D341Med (cell line): ENCODE measurements around the gene FREM2.

Experiments used
- DNase-seq: peaks from one replicate; pipeline ENCODE4 v3.0.0; 2012; ENCODE audit warnings: low spot score

FREM2 gene

DNA sequence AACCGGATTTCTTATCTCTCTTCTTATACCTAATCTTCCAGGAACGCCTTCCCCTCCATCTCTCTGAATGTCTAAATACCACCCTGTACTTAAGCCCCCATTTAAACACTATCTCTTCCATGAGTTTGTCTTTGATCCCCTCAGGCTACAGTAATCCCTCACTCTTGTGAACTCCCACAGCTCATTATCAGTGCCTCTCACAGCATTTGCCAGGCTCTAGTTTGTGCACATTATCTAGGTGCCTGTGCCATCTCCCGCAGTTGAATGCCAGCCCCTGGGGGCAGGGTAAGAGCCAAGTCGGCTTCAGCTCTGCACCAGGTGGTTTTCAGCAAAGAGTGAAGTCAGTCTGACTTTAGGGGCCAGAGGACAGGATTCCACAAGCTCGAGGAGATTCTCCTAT is 71.4 kb downstream of the FREM2 start:
- peak; percentile 43 for DNase-seq

- no peak for DNase-seq
These were observed 72.5 kb downstream of the FREM2 start for GRCh38 chr13:38759390-38759789.

- DNase-seq: peak; percentile 60
These were observed 76.8 kb downstream of the FREM2 start for GRCh38 chr13:38763446-38764381.

GRCh38 chr13:38766799-38767198 is 79.9 kb downstream of the FREM2 start:
- no peak for DNase-seq

GRCh38 chr13:38767506-38768265 is 80.8 kb downstream of the FREM2 start:
- DNase-seq: no peak

DNA sequence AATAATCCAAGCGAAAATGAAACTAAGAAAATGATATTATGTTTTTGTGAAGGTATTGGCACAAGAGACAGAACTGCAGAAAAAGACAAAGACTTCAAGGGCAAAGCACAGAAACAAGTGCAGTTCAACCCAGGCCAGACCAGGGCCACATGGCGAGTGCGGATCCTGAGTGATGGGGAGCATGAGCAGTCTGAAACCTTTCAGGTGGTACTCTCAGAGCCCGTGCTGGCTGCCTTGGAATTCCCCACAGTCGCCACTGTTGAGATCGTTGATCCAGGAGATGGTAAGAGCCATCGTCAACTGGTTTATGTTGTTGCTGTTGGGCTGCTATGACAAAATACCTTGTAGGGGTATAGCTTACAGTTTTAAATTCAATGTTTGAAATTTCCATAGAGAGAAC is 82.6 kb downstream of the FREM2 start:
- DNase-seq: no peak

DNA sequence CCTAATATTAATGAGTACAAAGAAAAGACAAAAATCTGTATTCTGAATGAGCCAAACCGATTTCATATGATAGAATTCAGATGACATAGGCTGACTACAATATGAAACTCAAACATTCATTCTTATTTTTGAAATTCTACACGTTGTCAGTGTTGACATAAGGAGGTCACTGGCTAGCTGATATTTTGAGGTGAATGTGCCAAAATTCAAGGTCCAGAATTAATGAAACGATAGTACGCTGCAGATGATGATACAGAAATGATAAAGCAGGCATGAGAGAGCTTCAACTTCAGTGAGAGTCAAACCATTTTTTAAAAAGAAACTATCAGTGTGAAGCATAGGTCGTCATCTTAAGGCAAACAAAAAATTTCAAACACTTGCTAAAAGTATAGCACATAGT is 88.2 kb downstream of the FREM2 start:
- no peak for DNase-seq

DNA sequence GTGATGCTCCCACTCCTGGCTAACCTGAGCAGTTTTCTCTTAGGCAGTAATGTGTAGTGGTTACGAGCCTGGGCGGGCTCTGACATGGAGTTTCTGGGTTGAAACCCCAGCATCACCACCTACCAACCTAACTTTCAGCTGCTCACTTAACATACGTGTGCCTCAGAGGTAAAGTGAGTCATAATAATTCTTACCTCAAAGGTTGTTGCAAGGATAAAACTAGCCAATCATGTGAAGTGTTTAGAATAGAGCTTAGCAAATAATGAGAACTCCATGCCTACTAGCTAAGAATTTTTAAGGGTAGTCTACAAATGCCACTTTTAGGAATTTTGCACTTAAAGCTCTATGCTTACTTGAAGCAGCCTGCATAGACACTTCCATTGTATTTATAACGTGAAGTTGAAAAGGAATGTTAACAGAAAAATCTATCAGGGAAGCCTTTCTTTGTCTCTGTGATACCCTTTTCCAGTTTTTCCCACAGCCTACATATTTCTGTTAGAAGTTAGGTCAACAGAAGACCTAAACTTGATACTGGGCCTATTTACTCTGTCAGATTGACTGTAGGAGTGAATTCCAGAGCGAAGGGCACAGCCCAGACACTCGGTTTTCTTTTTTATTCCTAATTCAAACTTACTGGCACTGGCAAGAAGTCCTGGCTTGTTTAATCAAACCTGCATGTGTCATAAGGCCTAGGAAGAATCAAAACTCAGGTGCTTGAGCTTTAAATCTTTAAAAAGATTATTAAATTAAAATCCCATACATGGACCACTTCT is 90.7 kb downstream of the FREM2 start:
- no peak for DNase-seq

DNA sequence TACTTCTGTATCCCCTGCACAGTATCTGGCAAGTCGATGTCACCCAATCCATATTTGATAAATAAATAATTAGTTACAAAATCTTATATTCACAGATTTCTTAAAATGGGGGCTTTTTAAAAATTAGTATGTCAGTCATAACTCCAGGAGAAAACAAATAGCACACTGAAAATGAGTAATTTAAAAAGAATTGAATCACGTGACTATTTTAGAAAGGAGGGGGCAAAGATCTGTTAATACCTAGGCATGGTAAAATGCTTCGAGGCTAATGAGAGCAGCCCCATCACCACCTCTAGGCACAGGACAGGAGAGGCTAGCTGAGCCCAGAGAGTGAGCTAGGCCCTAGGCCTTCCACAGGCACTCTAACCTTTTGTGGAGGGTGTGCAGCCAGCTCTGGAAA is 94.7 kb downstream of the FREM2 start:
- DNase-seq: no peak

DNA sequence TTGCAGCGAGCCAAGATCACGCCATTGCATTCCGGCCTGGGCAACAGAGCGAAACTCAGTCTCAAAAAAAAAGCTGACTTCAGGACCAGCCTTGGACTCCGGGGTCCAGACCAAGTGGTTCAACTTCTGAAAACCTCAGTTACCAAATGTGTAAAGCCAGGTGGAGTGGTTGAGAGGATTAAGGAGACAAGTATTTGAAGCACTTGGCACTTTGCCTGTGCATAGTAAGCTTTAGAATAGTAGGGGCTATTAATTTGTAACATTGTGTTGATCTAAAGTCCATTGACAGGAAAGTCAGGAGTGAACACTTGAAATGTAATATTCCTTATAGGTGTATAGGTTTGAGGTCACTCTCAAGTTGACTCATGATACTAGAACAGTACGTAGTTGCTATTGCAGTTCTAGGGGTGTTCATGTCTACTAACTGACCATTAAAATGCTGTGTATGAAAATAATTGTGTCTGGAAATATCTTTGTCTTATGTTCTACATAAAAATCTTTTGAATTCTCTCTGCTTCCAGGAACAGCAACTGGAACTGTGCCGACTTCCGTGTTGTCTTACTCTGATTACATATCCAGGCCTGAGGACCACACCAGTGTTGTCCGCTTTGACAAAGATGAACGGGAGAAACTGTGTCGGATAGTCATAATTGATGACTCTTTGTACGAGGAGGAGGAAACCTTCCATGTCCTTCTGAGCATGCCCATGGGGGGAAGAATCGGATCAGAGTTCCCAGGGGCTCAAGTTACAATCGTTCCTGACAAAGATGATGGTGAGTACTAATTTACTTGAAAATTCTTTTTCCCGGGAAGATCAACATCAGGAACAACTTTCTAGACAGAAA is 97.4 kb downstream of the FREM2 start:
- DNase-seq: no peak

DNA sequence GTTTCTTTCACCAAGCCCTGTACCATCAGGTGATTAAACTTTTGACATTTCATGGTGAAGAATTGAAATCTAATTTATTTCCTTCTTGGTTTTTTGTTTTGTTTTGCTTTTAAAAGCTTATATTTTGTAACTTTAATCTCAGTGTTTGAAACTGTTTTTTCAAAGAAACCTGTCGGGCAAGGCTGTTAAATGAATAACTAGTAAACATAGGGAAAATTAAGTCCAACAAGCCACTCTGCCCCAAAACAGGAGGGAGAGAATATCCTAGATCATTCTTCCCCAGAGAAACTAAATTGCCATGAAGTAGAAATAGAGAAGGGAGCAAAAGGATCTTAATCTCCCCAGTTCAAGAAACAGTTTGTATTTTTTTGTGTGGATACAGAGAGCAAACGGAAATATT is 98.2 kb downstream of the FREM2 start:
- no peak for DNase-seq

DNA sequence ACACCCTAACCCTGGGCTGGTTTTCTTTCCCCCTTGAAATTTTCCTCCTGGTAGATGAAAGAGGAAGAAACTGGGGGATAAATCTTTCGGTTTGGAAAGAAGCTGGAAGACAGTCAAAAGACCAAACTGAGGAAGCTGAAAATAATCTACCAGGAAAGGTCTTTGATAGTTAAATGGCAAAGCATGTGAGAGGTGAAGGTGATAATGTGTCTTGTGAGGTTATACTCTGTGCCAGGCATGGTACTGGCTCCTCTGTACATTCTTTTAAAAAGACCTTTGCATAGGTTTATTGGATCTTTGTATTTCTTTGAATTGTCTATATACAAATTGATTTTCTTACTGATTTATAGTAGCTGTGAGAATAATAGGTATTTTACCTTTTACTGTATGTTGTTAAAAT is 98.6 kb downstream of the FREM2 start:
- DNase-seq: no peak

DNA sequence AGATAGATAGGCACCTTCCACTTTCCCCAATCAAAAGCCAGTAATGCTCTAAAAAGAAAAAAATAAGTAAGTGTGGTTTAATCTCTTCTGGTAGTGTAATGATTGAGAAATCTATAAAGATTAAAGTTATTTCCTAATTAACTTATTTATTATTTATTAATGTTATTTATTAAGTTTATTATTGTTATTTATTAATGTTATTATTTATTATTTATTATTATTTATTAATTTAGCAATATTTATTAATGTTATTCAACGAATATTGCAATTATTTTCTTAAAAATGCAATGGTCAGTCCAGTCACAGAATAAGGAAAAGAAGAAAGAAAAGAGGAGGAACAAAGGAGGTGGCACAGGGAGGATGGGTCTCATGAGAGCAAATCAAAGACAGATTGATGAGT is 100.7 kb downstream of the FREM2 start:
- DNase-seq: no peak

DNA sequence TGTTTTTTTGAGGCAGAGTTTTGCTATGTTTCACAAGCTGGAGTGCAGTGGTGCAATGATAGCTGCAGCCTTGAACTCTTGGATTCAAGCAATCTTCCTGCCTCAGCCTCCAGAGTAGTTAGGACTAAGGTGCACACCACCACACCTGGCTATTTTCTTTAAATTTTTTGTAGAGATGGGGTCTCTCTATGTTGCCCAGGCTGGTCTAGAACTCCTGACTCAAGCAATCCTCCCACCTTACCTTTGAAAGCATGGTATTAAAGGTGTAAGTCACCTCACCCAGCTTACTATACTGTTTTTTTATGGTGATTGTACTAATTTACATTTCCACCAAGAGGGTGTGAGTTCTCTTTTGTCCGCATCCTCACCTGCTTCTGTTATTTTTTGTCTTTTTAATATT is 110.0 kb downstream of the FREM2 start:
- DNase-seq: no peak

- no peak for DNase-seq
These were observed 116.7 kb downstream of the FREM2 start for GRCh38 chr13:38803531-38803930.

GRCh38 chr13:38804061-38804460 is 117.2 kb downstream of the FREM2 start:
- DNase-seq: no peak

DNA sequence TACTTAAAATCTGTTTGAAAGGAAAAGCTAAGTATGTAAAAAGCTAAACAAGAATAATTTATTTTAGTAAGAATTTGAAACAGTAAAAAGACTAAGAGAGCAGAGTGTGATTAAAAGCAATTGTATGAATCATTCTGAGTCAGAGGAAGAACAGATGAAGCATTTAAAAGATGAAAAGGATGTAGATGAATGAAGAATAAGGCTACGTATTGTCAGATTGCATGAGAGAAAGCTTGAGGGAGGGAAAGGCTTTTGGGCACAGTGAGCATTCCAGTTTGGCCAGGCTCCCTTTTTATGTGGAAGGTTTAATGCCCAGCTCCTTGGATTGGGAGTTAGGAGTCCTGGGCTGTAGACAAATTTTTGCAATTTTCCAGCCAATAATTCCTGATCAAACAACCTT is 117.7 kb downstream of the FREM2 start:
- DNase-seq: no peak

DNA sequence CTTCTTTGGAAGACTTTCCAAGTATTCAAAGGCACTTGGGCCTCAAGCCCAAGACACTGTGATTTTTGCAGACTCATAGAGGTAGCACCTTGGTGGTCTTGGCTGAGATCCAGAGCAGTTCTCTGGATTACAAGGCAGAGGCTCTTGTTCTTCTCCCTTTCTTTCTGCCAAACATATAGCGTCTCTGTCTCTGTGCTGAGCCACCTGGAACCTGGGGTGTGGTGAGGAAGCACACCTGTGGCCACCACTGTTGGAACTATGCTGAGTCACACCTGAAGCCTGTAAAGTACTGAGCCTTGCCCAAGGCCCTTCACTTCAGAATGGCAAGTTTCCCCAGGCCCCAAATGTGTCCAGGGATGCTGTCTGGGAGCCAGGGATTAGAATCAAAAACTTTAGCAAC is 127.5 kb downstream of the FREM2 start:
- no peak for DNase-seq

GRCh38 chr13:38819053-38819452 is 132.2 kb downstream of the FREM2 start:
- DNase-seq: no peak

DNA sequence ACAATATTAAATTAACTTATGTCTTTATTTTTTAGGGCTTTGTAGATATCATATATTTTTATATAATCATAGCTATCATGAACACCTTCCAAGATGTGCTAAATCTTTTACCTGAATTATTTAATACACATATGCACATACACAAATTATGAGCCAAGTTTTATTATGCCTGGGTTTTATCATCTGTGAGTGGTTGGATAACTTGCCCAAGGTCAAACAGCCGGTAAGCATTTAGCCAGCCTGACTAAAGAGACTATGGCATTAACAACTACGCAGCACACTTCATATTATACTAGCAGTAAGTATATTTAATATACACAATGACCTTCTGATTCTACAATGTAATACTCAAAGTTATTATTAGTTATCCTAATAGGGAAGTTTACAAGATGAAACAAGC is 132.7 kb downstream of the FREM2 start:
- no peak for DNase-seq

GRCh38 chr13:38821770-38822551 is 135.1 kb downstream of the FREM2 start:
- DNase-seq: no peak
